Measurements from ENCODE around the gene ZNF805.
A peak's percentile ranks its signal among the peaks of the same experiment; 100 is the strongest.
"Not testable (repeated sequence)": the region's sequence is repeated elsewhere in the genome, so short reads cannot be mapped to it uniquely, and the experiment has no call there.

Gene ZNF805

GRCh38 chr19:57269515-57270250, 29.3 kb downstream of the ZNF805 start:
- no peak for DNase-seq (ENCODE audit: low read depth in 2 of 2)

DNA sequence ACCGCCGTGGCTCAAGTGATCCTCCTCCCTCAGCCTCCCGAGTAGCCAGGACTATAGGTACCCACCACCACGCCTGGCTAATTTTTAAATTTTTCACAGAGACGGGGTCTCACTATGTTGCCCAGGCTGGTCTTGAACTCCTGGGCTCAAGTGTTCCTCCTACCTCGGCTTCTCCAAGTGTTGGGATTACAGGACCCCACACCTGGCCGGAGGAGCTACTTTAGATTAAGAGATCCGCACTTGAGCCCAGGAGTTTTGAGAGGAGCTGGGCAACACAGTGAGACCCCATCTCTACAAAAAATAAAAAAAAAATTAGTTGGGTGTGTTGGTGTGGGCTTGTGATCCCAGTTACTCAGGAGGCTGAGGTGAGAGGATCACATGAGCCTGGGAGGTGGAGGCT, 30.8 kb downstream of the ZNF805 start:
- no peak for DNase-seq (ENCODE audit: low read depth in 2 of 2)

- no peak for DNase-seq (ENCODE audit: low read depth in 2 of 2)
These were observed 32.6 kb downstream of the ZNF805 start for GRCh38 chr19:57273014-57273413.

- DNase-seq (ENCODE audit: low read depth in 2 of 2): no peak
These were observed 36.0 kb downstream of the ZNF805 start for GRCh38 chr19:57276430-57276829.

DNA sequence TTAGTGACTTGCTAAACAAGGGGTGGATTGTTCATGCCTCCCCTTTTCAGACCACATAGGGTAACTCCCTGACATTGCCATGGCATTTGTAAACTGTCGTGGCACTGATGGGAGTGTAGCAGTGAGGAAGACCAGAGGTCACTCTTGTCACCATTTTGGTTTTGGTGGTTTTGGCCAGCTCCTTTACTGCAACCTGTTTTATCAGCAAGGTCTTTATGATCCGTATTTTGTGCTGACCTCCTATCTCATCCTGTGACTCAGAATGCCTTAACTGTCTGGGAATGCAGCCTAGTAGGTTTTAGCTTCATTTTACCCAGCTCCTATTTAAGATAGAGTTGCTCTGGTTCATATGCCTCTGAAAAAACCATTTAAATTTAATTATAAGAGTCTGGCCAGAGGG, 38.0 kb downstream of the ZNF805 start:
- not testable (repeated sequence) for DNase-seq (ENCODE audit: low read depth in 2 of 2)

DNA sequence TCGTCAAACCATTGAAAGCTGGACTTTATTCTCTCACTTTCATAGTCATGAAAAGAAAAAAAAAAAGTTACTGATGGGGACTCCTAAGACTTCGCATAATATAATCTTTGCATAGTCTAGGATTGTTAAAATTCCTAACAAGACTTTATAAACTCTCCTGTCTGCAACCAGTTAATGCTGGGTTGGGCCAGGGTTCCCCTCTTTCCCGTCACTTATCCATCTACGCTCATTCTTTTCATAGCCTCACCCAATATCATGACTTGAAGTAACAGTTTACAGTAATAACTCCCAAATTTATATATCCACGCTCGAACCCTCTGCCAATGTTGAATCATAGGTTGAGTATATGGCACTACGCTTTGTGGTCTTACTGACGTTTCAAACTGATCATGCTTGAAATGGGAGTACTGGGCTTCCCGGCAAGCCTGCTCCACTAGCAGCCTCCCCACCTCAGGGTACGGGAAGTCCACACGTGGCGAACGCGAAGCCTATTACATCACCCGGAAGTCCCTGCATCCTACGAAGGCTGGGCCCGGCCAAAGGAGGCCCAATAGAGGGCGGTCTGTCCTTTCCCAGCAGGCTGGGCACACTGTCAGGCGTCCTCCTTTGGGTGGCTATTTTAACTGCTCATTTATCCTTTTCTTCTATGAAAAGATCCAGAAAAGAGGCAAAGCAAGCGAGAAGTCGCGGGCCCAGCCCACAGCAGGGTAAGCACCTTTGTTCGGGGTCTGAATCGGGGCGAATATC, 39.2 kb downstream of the ZNF805 start:
- peak; percentile 69 to 72 for DNase-seq (ENCODE audit: low read depth in 2 of 2)

- peak; percentile 91 to 93 for DNase-seq (ENCODE audit: low read depth in 2 of 2)
These were observed 39.9 kb downstream of the ZNF805 start, which contains the start of gene ZNF460 for GRCh38 chr19:57280165-57280961. TSS of gene ZNF460 (plus strand) at chr19:57280485. CDS start at chr19:57280807, 322 bp downstream.

- no peak for DNase-seq (ENCODE audit: low read depth in 2 of 2)
These were observed 40.5 kb downstream of the ZNF805 start for GRCh38 chr19:57280962-57281400.

- DNase-seq (ENCODE audit: low read depth in 2 of 2): no peak
These were observed 41.7 kb downstream of the ZNF805 start for GRCh38 chr19:57282011-57282643.

- no peak for DNase-seq (ENCODE audit: low read depth in 2 of 2)
These were observed 47.9 kb downstream of the ZNF805 start for GRCh38 chr19:57288373-57288772.

DNA sequence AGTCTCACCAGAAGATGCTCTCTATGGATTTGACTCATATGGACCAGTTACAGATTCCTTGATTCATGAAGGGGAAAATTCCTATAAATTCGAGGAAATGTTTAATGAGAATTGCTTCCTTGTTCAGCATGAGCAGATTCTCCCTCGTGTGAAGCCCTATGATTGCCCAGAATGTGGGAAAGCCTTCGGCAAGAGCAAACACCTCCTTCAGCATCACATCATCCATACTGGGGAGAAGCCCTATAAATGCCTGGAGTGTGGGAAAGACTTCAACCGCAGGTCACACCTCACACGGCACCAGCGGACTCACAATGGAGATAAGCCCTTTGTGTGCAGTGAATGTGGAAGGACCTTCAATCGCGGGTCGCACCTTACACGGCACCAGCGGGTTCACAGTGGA, 50.5 kb downstream of the ZNF805 start:
- DNase-seq (ENCODE audit: low read depth in 2 of 2): no peak

- no peak for DNase-seq (ENCODE audit: low read depth in 2 of 2)
These were observed 52.1 kb downstream of the ZNF805 start for GRCh38 chr19:57292547-57292946.

DNA sequence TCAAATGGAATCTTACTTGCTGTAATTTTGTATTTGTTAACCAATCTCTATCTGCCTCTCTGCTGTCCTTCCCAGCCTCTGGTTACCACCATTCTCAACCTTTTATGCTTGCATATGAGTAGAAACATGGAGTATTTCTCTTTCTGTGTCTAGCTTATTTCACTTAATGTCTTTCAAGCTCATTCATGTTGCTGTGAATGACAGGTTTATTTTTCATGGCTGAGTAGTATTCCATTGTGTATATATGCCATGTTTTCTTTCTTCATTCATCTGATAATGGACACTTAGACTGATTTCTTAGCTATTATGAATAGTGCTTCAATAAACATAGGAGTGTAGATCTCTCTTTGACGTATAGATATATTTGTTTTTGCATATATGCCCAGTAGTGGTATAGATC, 53.3 kb downstream of the ZNF805 start:
- no peak for DNase-seq (ENCODE audit: low read depth in 2 of 2)

GRCh38 chr19:57302020-57302465, 61.6 kb downstream of the ZNF805 start:
- DNase-seq (ENCODE audit: low read depth in 2 of 2): no peak

GRCh38 chr19:57302727-57303401, 62.4 kb downstream of the ZNF805 start:
- DNase-seq (ENCODE audit: low read depth in 2 of 2): no peak
